Memory B cell (primary cell): Measurements from ENCODE around the gene AFF3.

Experiments
- ATAC-seq: fragments of 150-1000 bp; cut with Tn5 transposase; 2 replicates; pipeline ENCODE4 v1.10.0; 2021; ENCODE audit warnings: low read depth, mild to moderate bottlenecking, moderate library complexity
- DNase-seq, 2 donors: peaks; one replicate each; pipeline ENCODE4 v3.0.0; 2022; ENCODE audit warnings: low spot score in 2 of 2
- H3K27ac Mint-ChIP-seq: one replicate; pipeline ENCODE4 v1.8.0; 2022; ENCODE audit warnings: mild to moderate bottlenecking, moderate library complexity, mixed read lengths
- H3K27me3 Mint-ChIP-seq: one replicate; pipeline ENCODE4 v1.8.0; 2022; ENCODE audit warnings: mixed read lengths
- H3K36me3 Mint-ChIP-seq: one replicate; pipeline ENCODE4 v1.8.0; 2022; ENCODE audit warnings: mild to moderate bottlenecking, mixed read lengths
- H3K4me1 Mint-ChIP-seq: one replicate; pipeline ENCODE4 v1.8.0; 2022; ENCODE audit warnings: mixed read lengths
- H3K4me3 Mint-ChIP-seq: one replicate; pipeline ENCODE4 v1.8.0; 2022; ENCODE audit warnings: mild to moderate bottlenecking, moderate library complexity, mixed read lengths
- H3K9me3 Mint-ChIP-seq: one replicate; pipeline ENCODE4 v1.8.0; 2022; ENCODE audit warnings: mixed read lengths

The AFF3 gene

DNA sequence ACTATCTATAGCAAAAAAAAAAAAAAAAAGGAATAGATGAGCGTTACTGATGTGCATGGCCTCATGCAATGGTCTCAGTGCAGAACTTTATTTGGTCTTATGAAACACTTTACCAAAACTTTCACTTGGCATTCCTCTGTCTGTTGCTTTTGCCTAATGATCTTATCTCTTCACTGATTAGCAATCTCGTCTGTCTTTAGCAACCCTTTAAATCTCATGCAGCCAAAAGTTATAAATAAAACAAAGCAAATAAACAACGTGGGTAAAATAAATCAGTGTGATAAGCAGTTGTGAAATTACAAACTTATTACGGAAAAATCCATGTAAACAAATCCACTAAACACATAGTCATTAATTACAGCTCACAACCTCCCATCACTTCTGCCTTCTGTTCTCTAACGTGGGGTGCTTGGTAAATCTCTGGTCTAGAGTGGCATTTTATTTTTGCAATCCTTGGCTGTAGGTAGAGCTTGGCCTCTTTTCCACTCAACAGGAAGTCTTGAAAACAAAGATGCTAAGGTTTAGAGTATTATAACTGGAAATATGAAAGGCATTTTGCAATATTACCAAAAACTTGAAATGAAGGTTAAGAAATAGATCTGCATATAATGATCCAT, 288.0 kb downstream of the AFF3 start:
- DNase-seq (no peak), ATAC-seq (no peak)
- H3K4me3 Mint-ChIP-seq = no peak overlapping the region
- H3K4me1 Mint-ChIP-seq = peaks cover 19% of the 10 kb centered on the region
- H3K27ac Mint-ChIP-seq = no peak overlapping the region
- H3K36me3 Mint-ChIP-seq = peaks cover 26% of the 10 kb centered on the region
- H3K27me3 Mint-ChIP-seq = no peaks in the 10 kb centered on the region
- no peaks in the 10 kb centered on the region for H3K9me3 Mint-ChIP-seq

- DNase-seq = no peak
- no peaks in the 10 kb centered on the region for H3K27me3 Mint-ChIP-seq
- peaks cover 23% of the 10 kb centered on the region for H3K36me3 Mint-ChIP-seq
- no peak overlapping the region for H3K4me3 Mint-ChIP-seq
- H3K9me3 Mint-ChIP-seq = no peaks in the 10 kb centered on the region
- H3K4me1 Mint-ChIP-seq = peaks cover 21% of the 10 kb centered on the region
- no peak for ATAC-seq
- H3K27ac Mint-ChIP-seq = no peak overlapping the region
These were observed 289.4 kb downstream of the AFF3 start for GRCh38 chr2:99852956-99853355.

- H3K27ac Mint-ChIP-seq = no peak overlapping the region
- H3K9me3 Mint-ChIP-seq = no peaks in the 10 kb centered on the region
These were observed 289.9 kb downstream of the AFF3 start for GRCh38 chr2:99852376-99852934.

GRCh38 chr2:99851811-99852210, 290.6 kb downstream of the AFF3 start:
- Mint-ChIP-seq H3K27me3 (no peaks in the 10 kb centered on the region), H3K4me3 (no peak overlapping the region), H3K36me3 (peaks cover 22% of the 10 kb centered on the region), H3K4me1 (peaks cover 20% of the 10 kb centered on the region), H3K9me3 (no peaks in the 10 kb centered on the region), H3K27ac (no peak overlapping the region)
- no peak for ATAC-seq
- DNase-seq = no peak

More at GRCh38 chr2:99852376-99852934, 289.9 kb downstream of the AFF3 start:
- Mint-ChIP-seq H3K4me3 (no peak overlapping the region), H3K4me1 (peaks cover 20% of the 10 kb centered on the region), H3K27me3 (no peaks in the 10 kb centered on the region), H3K36me3 (peaks cover 21% of the 10 kb centered on the region)
- DNase-seq (no peak), ATAC-seq (no peak)

GRCh38 chr2:99851089-99851488, 291.3 kb downstream of the AFF3 start:
- no peaks in the 10 kb centered on the region for H3K27me3 Mint-ChIP-seq
- H3K9me3 Mint-ChIP-seq = no peaks in the 10 kb centered on the region
- H3K27ac Mint-ChIP-seq = no peak overlapping the region
- H3K4me3 Mint-ChIP-seq = no peak overlapping the region
- DNase-seq = no peak
- no peak for ATAC-seq
- H3K4me1 Mint-ChIP-seq = peaks cover 20% of the 10 kb centered on the region
- H3K36me3 Mint-ChIP-seq = peaks cover 24% of the 10 kb centered on the region

- DNase-seq (no peak), ATAC-seq (no peak)
- H3K4me1 Mint-ChIP-seq = peaks cover 17% of the 10 kb centered on the region
- no peak overlapping the region for H3K27ac Mint-ChIP-seq
- H3K27me3 Mint-ChIP-seq = no peaks in the 10 kb centered on the region
- peaks cover 19% of the 10 kb centered on the region for H3K36me3 Mint-ChIP-seq
- no peak overlapping the region for H3K4me3 Mint-ChIP-seq
- H3K9me3 Mint-ChIP-seq = no peaks in the 10 kb centered on the region
These were observed 292.2 kb downstream of the AFF3 start for GRCh38 chr2:99850084-99850710.

GRCh38 chr2:99846462-99847107, 295.8 kb downstream of the AFF3 start:
- H3K36me3 Mint-ChIP-seq = peaks cover 12% of the 10 kb centered on the region
- H3K27me3 Mint-ChIP-seq = no peaks in the 10 kb centered on the region
- no peak overlapping the region for H3K4me3 Mint-ChIP-seq
- H3K27ac Mint-ChIP-seq = no peak overlapping the region
- ATAC-seq (no peak), DNase-seq (no peak)
- H3K9me3 Mint-ChIP-seq = no peaks in the 10 kb centered on the region
- H3K4me1 Mint-ChIP-seq = peaks cover 8% of the 10 kb centered on the region

DNA sequence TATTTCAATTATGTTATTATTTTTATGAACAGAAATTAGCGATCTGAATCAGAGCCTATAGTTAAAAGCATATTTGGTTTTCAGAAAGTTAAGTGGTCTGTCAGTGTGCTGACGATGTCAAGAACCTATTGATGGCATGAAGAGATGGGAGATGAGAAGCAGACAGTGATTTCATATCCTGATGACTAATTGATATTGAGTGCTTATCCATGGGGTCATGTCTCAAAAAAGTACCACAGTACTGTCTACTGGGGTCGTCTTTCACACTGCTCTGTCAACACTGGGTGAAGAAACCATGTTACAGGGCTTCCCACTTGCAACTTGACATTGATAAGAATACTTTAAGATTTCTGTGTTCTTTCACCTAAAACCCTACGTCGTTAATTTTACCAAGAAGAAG, 297.1 kb downstream of the AFF3 start:
- H3K4me1 Mint-ChIP-seq = peaks cover 7% of the 10 kb centered on the region
- ATAC-seq = no peak
- no peaks in the 10 kb centered on the region for H3K9me3 Mint-ChIP-seq
- H3K27me3 Mint-ChIP-seq = no peaks in the 10 kb centered on the region
- no peak overlapping the region for H3K27ac Mint-ChIP-seq
- H3K36me3 Mint-ChIP-seq = peaks cover 16% of the 10 kb centered on the region
- DNase-seq = no peak
- H3K4me3 Mint-ChIP-seq = no peak overlapping the region

DNA sequence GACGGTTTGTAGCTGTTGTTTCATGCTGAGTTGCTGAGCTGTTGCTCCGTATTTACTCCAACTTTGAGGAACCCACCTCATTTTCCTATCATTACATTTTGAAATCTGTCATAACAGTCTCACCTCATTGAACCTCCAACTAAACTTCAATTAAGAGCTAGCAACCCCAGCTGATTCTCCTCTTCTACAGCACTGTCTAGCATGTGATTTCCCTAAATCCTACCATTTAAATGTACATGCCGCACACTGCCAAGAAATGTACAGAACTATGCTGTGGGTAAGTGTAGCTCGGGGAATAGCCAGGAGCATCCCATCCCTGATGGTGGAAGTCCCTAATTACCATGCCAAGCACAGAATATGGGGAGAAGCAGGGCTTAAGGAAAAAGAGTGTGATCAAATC, 299.9 kb downstream of the AFF3 start:
- H3K9me3 Mint-ChIP-seq = no peaks in the 10 kb centered on the region
- no peak for DNase-seq
- no peak for ATAC-seq
- no peaks in the 10 kb centered on the region for H3K4me1 Mint-ChIP-seq
- H3K36me3 Mint-ChIP-seq = peaks cover 15% of the 10 kb centered on the region
- no peaks in the 10 kb centered on the region for H3K27me3 Mint-ChIP-seq
- no peak overlapping the region for H3K27ac Mint-ChIP-seq
- H3K4me3 Mint-ChIP-seq = no peak overlapping the region

- Mint-ChIP-seq H3K36me3 (peaks cover 16% of the 10 kb centered on the region), H3K4me1 (peaks cover under 1% of the 10 kb centered on the region), H3K27me3 (no peaks in the 10 kb centered on the region), H3K9me3 (no peaks in the 10 kb centered on the region), H3K4me3 (no peak overlapping the region), H3K27ac (no peak overlapping the region)
- ATAC-seq = no peak
- DNase-seq = no peak
These were observed 300.6 kb downstream of the AFF3 start for GRCh38 chr2:99841749-99842148.

- H3K9me3 Mint-ChIP-seq = no peaks in the 10 kb centered on the region
- peaks cover 19% of the 10 kb centered on the region for H3K36me3 Mint-ChIP-seq
- H3K4me1 Mint-ChIP-seq = peaks cover 2% of the 10 kb centered on the region
- H3K27me3 Mint-ChIP-seq = no peaks in the 10 kb centered on the region
- ATAC-seq (no peak), DNase-seq (no peak)
- H3K4me3 Mint-ChIP-seq = no peak overlapping the region
- H3K27ac Mint-ChIP-seq = no peak overlapping the region
These were observed 301.6 kb downstream of the AFF3 start for GRCh38 chr2:99840831-99841230.

- ATAC-seq = no peak
These were observed 305.4 kb downstream of the AFF3 start for GRCh38 chr2:99836690-99837605.

GRCh38 chr2:99834426-99834825, 308.0 kb downstream of the AFF3 start:
- no peak overlapping the region for H3K27ac Mint-ChIP-seq

More at GRCh38 chr2:99836690-99837605, 305.4 kb downstream of the AFF3 start:
- Mint-ChIP-seq H3K4me1 (peaks cover 2% of the 10 kb centered on the region), H3K27ac (no peak overlapping the region), H3K9me3 (no peaks in the 10 kb centered on the region), H3K27me3 (no peaks in the 10 kb centered on the region), H3K4me3 (no peak overlapping the region), H3K36me3 (peaks cover 47% of the 10 kb centered on the region)
- no peak for DNase-seq

More at GRCh38 chr2:99834426-99834825, 308.0 kb downstream of the AFF3 start:
- Mint-ChIP-seq H3K4me3 (no peak overlapping the region), H3K27me3 (no peaks in the 10 kb centered on the region), H3K36me3 (peaks cover 55% of the 10 kb centered on the region), H3K9me3 (peaks cover 2% of the 10 kb centered on the region), H3K4me1 (peaks cover 2% of the 10 kb centered on the region)
- ATAC-seq = no peak
- no peak for DNase-seq
